ENCODE results near the gene C16orf95.
"Not testable (repeated sequence)": the region's sequence is repeated elsewhere in the genome, so short reads cannot be mapped to it uniquely, and the experiment has no call there.

The C16orf95 gene

GRCh38 chr16:87347932-87348615 is 30.9 kb upstream of the C16orf95 start:
- in situ Hi-C loops (cut with MboI; ENCODE audit: low sequenced_read_pairs): no loop called here

- in situ Hi-C loops (cut with MboI; ENCODE audit: low sequenced_read_pairs): no loop called here
These were observed 29.4 kb upstream of the C16orf95 start for GRCh38 chr16:87346517-87347060.

GRCh38 chr16:87345726-87346424 is 28.7 kb upstream of the C16orf95 start:
- in situ Hi-C loops (cut with MboI; ENCODE audit: low sequenced_read_pairs): no loop called here

DNA sequence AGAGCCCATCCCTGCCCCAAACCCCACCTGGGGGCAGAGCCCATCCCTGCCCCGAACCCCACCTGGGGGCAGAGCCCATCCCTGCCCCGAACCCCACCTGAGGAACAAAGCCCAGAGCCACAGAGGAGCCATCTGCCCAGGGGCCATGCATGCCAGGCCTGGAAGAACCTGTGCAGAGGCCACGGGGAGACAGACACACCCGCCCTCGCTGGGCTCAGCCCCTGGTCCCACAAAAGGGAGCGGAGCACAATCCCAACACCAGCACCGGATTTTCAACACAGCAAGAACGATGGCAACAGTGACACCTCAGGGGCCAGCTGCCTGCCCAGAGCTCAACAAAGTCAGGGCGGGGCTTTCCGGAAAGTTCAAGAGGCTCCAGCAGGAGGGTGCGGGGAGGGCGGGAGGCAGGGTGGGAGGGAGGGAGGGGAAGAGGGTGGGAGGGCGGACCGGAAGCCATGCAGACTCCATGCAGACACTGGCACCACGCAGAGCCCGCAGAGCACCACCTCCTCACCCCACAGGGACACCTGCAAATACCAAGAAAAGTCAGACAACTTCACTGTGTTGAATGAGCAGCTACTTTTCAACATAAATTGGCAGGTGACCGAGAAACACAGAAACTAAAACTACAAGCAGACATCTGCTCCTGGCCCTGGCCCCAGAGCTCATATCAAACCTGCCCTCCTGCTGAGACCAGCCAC is 27.9 kb upstream of the C16orf95 start:
- in situ Hi-C loops (cut with MboI; ENCODE audit: low sequenced_read_pairs): no loop called here

DNA sequence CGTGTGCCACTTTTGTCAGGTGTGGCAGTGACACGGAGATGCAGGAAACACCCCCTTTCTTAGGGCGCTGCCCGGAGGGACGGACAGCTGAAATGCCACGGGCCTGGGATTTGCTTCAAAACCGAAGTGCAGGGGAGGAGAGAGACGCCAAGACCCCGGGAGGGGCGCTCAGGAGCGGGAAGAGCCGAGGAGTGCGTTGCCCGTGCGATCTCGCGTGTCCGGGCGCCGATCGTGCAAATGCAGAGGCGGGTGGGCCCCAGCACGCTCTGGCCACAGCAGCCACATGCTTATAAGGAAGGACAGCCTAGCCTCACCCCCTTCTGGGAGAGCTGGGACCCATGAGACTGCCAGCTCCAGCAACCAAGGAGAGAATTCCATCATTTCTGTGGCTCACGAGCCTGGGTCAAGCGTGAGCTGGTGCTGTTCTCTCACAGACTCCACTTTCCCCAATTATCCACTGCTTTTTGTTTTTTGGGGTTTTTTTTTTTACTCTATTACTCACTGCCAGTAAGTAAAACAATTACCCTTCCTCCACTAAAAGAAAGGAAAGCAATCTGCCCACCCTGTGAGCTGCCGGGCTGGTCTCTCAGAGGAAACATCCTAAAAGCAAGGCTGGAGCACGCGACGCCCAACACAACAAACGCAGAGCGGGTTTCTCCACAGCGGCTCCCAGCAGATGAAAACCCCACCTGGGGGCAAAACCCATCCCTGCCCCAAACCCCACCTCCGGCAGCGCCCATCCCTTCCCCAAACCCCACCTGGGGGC is 27.2 kb upstream of the C16orf95 start:
- in situ Hi-C loops (cut with MboI; ENCODE audit: low sequenced_read_pairs): no loop called here

DNA sequence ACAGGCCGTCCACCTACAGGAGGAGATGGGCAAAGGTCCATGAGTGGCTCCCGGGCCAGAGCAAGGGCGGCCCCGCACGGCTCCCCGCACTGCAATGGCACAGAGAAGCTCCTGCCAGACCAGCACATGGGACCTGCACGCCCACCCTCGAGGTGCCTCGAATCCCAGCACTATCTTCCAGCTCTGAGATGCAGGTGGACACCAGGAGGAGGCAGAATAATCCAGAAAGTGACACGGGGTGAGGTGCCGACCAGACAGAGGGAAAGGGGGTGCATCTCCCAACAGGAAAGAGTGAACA is 26.5 kb upstream of the C16orf95 start:
- in situ Hi-C loops (cut with MboI; ENCODE audit: low sequenced_read_pairs): no loop called here

DNA sequence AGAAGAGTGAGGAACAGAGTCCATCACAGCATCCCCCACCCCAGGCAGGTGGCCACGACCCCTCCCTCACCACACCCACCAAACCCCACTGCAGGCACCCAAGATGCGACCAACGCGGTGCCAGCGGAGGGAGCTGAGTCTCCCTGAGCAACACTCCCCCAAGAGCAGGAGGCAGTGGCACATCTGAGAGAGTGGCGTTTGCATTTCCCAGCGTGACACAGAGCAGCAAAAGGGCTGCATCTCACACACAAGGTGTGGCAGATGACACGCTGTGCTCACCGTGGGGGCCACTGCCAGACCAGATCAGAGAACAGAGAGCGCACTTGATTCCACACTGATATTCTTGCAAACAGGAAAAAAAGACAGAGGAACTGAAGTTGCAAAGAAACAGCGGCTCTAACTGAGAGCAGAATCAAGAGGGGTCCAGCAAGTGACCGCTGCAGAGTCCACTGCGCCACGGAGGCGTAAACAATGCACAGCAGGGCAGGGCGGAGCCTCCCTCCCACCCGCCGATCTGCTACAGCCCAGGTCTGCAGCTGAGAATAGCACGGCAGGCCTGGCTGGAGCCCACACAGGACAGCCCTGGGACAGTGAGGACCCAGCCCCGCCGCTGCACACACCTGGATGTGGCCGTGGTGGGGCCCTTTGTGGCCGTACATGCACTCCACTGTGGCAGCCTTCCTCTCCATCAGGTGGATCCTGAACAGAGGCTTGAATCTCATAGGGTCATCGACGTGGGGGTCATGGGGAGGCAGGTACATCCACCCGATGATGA is 26.0 kb upstream of the C16orf95 start:
- in situ Hi-C loops (cut with MboI; ENCODE audit: low sequenced_read_pairs): no loop called here

DNA sequence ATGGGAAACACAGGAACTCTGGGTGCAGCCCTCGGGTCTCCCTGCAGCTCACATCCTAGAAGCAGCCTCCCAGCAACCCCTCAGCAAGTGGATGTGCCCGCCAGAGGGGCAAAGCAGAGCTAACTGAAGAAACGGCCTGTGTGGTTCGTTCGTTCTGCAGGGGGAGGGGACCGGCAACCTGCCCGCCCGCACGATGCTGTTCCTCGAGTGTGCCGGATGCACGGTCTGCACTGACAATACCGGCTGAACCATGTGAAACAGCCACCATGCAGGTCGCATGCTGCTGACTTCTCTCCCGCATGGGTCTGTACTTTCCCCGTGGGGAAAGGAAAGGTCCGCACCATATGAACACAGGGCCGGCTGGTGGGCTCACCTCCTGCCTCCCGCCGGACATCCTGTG is 25.3 kb upstream of the C16orf95 start:
- in situ Hi-C loops (cut with MboI; ENCODE audit: low sequenced_read_pairs): no loop called here

DNA sequence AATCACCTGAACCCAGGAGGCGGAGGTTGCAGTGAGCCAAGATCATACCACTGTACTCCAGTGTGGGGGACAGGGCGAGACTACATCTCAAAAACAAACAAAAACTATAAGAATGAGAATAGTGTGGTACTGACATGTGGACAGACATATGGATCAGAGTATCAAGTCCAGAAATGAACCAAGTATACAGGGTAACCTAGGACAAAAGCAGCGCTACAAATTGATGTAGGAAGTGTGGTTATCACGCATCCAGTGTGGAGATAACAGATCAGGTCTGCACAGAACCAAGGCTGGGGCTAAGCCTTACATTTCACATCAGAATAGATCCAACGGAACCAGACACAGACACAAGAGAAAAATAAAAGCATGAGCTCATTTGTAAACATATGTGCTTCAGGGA is 23.0 kb upstream of the C16orf95 start:
- in situ Hi-C loops (cut with MboI; ENCODE audit: low sequenced_read_pairs): no loop called here

DNA sequence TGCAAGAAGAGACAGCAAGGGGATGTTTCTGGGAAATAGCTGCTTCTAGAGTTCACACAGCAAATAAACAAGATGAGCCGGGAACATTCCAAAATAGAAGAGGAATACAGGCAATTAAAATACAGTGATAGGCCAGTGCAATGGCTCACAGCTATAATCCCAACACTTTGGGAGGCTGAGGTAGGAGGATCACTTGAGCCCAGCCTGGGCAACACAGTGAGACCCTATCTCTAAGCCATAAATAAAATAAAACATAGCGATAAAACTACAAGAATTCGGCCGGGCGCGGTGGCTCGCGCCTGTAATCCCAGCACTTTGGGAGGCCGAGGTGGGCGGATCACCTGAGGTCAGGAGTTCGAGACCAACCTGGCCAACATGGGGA is 22.5 kb upstream of the C16orf95 start:
- in situ Hi-C loops (cut with MboI; ENCODE audit: low sequenced_read_pairs): not testable (repeated sequence)

DNA sequence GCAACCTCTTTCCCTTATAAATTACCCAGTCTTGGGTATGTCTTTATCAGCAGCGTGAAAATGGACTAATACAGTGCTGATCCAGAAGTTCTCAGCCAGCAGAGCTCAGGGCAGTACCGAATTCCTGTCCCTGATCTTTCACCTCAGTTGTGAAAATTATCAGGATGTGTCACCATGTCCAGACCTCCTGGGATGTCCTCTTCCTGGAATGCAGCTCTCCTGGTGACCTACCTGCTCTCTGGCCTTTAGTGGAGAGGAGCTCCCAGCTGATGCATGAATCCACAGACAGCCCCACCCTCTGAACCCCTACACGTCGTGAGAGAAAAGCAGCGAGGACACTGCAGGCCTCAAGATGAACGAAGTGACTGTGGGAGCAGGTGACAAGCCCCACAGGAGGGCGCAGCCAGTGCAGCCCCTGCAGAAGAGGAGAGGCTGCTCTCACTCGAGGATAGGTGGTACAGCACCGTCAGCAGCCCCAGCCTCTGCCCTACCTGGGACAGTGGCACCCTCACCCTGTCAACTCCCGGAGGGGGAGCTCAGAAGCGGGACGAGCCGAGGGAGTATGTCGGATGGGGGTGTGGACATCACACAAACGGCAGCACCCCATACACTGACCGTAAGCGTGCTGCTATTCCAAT is 22.0 kb upstream of the C16orf95 start:
- in situ Hi-C loops (cut with MboI; ENCODE audit: low sequenced_read_pairs): no loop called here

- in situ Hi-C loops (cut with MboI; ENCODE audit: low sequenced_read_pairs): no loop called here
These were observed 21.1 kb upstream of the C16orf95 start for GRCh38 chr16:87338155-87338765.

GRCh38 chr16:87337262-87337771 is 20.1 kb upstream of the C16orf95 start:
- in situ Hi-C loops (cut with MboI; ENCODE audit: low sequenced_read_pairs): no loop called here

GRCh38 chr16:87336434-87337240 is 19.4 kb upstream of the C16orf95 start:
- in situ Hi-C loops (cut with MboI; ENCODE audit: low sequenced_read_pairs): no loop called here

DNA sequence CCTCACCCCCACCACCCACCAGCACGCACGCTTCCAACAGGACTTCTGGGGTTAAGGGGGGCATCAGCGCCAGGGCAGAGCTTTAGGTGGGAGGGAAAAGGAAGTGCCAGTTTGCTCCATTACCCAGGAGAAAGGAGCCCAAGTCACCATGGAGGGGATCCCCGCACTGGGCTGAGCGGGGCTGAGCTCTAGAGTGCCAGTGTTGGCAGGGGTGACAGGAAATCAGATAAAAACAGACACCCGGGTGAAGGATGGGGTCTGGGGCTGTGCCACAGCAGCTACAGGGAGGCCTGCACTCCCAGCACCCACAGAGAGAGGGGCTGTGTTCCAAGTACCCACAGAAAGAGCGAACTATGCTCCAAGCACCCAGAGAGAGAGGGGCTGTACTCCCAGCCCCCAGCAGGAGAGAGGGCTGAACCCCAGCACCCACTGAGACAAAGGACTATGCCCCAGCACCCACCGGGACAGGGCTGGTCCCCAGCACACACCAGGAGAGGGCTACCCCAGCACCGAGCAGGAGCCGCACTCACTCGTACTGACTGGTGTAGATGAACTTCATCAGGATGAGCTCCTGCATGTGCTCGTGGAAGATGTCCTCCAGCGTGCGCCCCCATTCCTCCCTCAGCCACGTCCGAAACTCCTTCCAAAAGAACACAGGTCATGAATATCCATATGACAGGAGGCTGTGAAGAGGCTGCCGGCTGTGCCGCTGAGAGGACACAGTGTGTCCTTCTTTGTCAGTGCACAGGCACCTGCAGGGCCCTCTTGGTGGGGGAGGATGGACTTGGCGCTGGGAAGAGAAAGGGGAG is 18.6 kb upstream of the C16orf95 start:
- in situ Hi-C loops (cut with MboI; ENCODE audit: low sequenced_read_pairs): no loop called here

DNA sequence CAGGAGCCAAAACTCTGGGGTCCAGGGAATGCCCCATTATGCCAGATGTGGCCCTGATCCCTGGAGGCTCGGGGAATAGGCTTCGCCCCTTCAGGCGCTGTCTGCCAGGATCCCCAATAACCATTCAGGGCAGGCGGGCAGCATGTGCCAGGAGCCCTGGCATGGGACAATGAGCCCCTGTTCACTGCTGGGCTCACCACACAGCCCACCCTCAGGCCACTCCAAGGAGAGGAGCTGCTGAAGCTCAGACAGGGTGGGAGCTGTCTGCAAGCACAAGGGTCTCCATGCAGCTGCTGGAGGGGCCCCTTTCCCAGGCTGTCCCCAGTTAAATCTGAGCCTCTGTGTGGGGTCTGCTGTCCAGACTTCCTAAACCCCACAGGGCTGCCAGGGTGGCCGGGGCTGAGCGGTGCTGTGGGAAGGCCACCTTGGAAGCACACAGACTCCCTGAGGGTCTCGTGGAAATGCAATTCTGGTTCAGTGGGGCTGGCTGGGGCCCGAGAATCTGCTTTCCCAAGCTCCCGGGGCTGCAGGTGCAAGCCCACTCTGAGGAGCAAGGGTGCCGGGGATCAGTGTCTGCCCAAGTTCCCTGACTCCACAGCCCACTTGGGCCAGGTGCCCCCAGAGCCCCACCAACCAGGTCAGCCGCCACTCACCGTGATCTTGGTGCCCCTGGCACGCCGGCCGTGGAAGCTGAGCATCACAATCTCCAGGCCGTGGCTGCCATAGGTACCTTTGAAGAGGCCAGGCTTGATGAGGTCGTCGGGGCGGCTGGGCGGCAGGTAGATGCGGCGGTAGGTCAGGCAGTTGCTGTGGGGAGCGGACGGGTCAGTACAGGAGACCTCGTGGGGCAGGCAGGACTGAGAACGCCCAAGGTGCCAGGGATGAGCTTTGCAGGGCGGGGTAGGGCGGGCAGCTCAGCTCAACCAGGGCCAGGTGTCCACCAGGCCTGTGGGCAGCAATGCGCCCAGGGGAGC is 17.7 kb upstream of the C16orf95 start:
- in situ Hi-C loops (cut with MboI; ENCODE audit: low sequenced_read_pairs): no loop called here
